Adrenal gland (tissue), 12 donors: ENCODE measurements around the gene CDH10. TPM values are rescaled to one million over a fixed set of nuclear protein-coding genes. Genes with fewer than 3 reads are reported as not detected.

Experiments used
- DNase-seq, 7 donors: peaks; one replicate each; pipeline ENCODE4 v3.0.0-alpha.2; 2019 to 2020
- H3K27ac ChIP-seq, 5 donors: fragments of 200-600 bp; sonication (generic) in 4 of 5; 1 replicate in 3 of 5; 2 replicates in 2 of 5; pipeline versions ENCODE4 v1.5.1 to v1.8.0; 2016 to 2020; ENCODE audit warnings: mild to moderate bottlenecking in 1 of 5
- H3K27me3 ChIP-seq: fragments of 200-600 bp; 2 replicates; pipeline ENCODE4 v1.8.0; 2021
- H3K36me3 ChIP-seq, 2 donors: fragments of 200-600 bp; replicated peaks in 1 of 2; 1 replicate in 1 of 2; 2 replicates in 1 of 2; pipeline versions ENCODE4 v1.5.1 to v1.8.0; 2018 to 2022
- H3K4me1 ChIP-seq, 2 donors: fragments of 200-600 bp; replicated peaks in 1 of 2; 1 replicate in 1 of 2; 2 replicates in 1 of 2; pipeline versions ENCODE4 v1.5.1 to v1.8.0; 2018 to 2021
- H3K4me3 ChIP-seq, 4 donors: fragments of 200-600 bp; sonication (generic) in 3 of 4; one replicate each; pipeline ENCODE4 v1.5.1; 2016 to 2018
- H3K9me3 ChIP-seq, 3 donors: fragments of 200-600 bp; sonication (generic) in 1 of 3; replicated peaks in 1 of 3; 1 replicate in 2 of 3; 2 replicates in 1 of 3; pipeline versions ENCODE4 v1.5.1 to v1.8.0; 2016 to 2021
- CTCF ChIP-seq, 6 experiments: fragments of 450-650 bp in 4 of 6; fragments of 200-600 bp in 2 of 6; sonication (generic) in 1 of 6; IDR thresholded peaks; 1 replicate in 5 of 6; 2 replicates in 1 of 6; pipeline versions ENCODE4 v1.5.1 to v1.8.0; 2016 to 2021; ENCODE audit warnings: antibody characterized with exemption in 6 of 6, mild to moderate bottlenecking in 2 of 6, moderate library complexity in 1 of 6
- POLR2A ChIP-seq, 2 donors: fragments of 450-650 bp; IDR thresholded peaks; one replicate each; pipeline ENCODE4 v1.6.1; 2017; ENCODE audit warnings: antibody characterized with exemption in 2 of 2, mild to moderate bottlenecking in 2 of 2, moderate library complexity in 1 of 2
- WGBS, 4 donors: extraction: QIAGEN DNeasy Blood & Tissue Kit in 2 of 4; methylation state at CpG; one replicate each; pipeline versions ENCODE4 v1.1.5 to v1.1.7; 2013 to 2017; 5-methylcytosine and 5-hydroxymethylcytosine counted together
- intact Hi-C, 2 donors: fragments of 100-400 bp; cut with DNase I; formaldehyde crosslinking; loops; one replicate each; pipeline versions ENCODE4 v1.14.1 to v1.15.0; 2022 to 2023
- polyA plus RNA-seq, 3 donors: library from polyadenylated mRNA; stranded (reverse); fragments of 200-250 nt in 2 of 3; fragments of 350-450 nt in 1 of 3; fragmentation: Illumina TruSeq in 1 of 3; extraction: RNeasy Lipid Tissue Mini Kit (QIAGEN cat#74804) in 1 of 3; gene quantifications; one replicate each; pipeline ENCODE4 v1.2.3, GENCODE V29; 2013 to 2014
- total RNA-seq, 9 donors: library from RNA; depleted of rRNA in 4 of 9; stranded (reverse); fragments of >200 nt in 4 of 9; fragments of 120-200 nt in 1 of 9; fragmentation: NEBNext Ultra II Directional in 1 of 9; extraction: Animal tissue kit (Norgen Biotek cat#: 25700) in 1 of 9; gene quantifications; one replicate each; pipeline versions ENCODE4 v1.1.0 to v1.2.4, GENCODE V29; 2013 to 2023
- donor health status: healthy with polysubstance abuse.
- donor health status: Bipolar disorder and iron deficiency.
- donor health status: DM: yes; HTN: yes; CAD: no.
- donor health status: DM: no; HTN: no; CAD: no.
- donor health status: DM: no; HTN: no; CAD: no.
- donor health status: DM: yes; HTN: yes; CAD: no.

Gene CDH10
- total and polyA plus RNA-seq, 12 donors, result 0.15 to 4.4 (median 1.2) TPM; not detected in 2

GRCh38 chr5:24509943-24510342 is 134.8 kb downstream of the CDH10 start:
- WGBS, 4 donors, result 51 to 87% (median 77%) methylated on average over 3 of the region's 3 CpGs
- no peak for DNase-seq
- Histone ChIP-seq H3K9me3 (no peaks in the 10 kb centered on the region), H3K27ac (no peak overlapping the region), H3K4me1 (no peaks in the 10 kb centered on the region), H3K4me3 (no peak overlapping the region), H3K36me3 (no peaks in the 10 kb centered on the region), H3K27me3 (no peaks in the 10 kb centered on the region)
- intact Hi-C loops, result no loop called here
- TF ChIP-seq POLR2A (IDR thresholded peaks at IDR 0.05), result no peak
- no peak for TF ChIP-seq CTCF (IDR thresholded peaks at IDR 0.05)

GRCh38 chr5:24505258-24505657 is 139.5 kb downstream of the CDH10 start:
- no peaks in the 10 kb centered on the region for H3K4me1 ChIP-seq
- intact Hi-C loops, result no loop called here
- H3K4me3 ChIP-seq, result no peak overlapping the region
- H3K9me3 ChIP-seq, result no peaks in the 10 kb centered on the region
- TF ChIP-seq POLR2A (IDR thresholded peaks at IDR 0.05) (no peak), CTCF (IDR thresholded peaks at IDR 0.05) (no peak)
- DNase-seq, result no peak
- H3K27me3 ChIP-seq, result no peaks in the 10 kb centered on the region
- no peaks in the 10 kb centered on the region for H3K36me3 ChIP-seq
- H3K27ac ChIP-seq, result no peak overlapping the region

- no peaks in the 10 kb centered on the region for H3K4me1 ChIP-seq
- H3K4me3 ChIP-seq, result no peak overlapping the region
- no peak overlapping the region for H3K27ac ChIP-seq
- no peak for DNase-seq
- H3K9me3 ChIP-seq, result no peaks in the 10 kb centered on the region
- H3K27me3 ChIP-seq, result no peaks in the 10 kb centered on the region
- H3K36me3 ChIP-seq, result no peaks in the 10 kb centered on the region
- WGBS, 4 donors, result 59 to 68% (median 62%) methylated on average over 5 of the region's 5 CpGs
- TF ChIP-seq POLR2A (IDR thresholded peaks at IDR 0.05) (no peak), CTCF (IDR thresholded peaks at IDR 0.05) (no peak)
- intact Hi-C loops, result no loop called here
Observed at GRCh38 chr5:24497591-24498157, 147.1 kb downstream of the CDH10 start.

- WGBS, 4 donors, result 62 to 74% (median 67%) methylated on average over 3 of the region's 3 CpGs
- intact Hi-C loops, result no loop called here
- no peaks in the 10 kb centered on the region for H3K27me3 ChIP-seq
- no peaks in the 10 kb centered on the region for H3K9me3 ChIP-seq
- no peak overlapping the region for H3K4me3 ChIP-seq
- H3K27ac ChIP-seq, result no peak overlapping the region
- no peak for DNase-seq
- H3K4me1 ChIP-seq, result no peaks in the 10 kb centered on the region
- TF ChIP-seq CTCF (IDR thresholded peaks at IDR 0.05) (no peak), POLR2A (IDR thresholded peaks at IDR 0.05) (no peak)
- H3K36me3 ChIP-seq, result no peaks in the 10 kb centered on the region
Observed at GRCh38 chr5:24497145-24497544, 147.6 kb downstream of the CDH10 start.
